ENCODE measurements around the gene NOC4L. TPM values are rescaled to one million over a fixed set of nuclear protein-coding genes. Genes with fewer than 3 reads are reported as not detected.

Gene NOC4L
- total RNA-seq, 2 experiments from 2014 or later = 29.3 to 29.4 TPM

GRCh38 chr12:132175496-132176384, 31.5 kb downstream of the NOC4L start:
- no peak for DNase-seq
- ATAC-seq (ENCODE audit: low read depth) = no peak
- Mint-ChIP-seq H3K9me3 (no peaks in the 10 kb centered on the region), H3K4me1 (peaks cover 29% of the 10 kb centered on the region), H3K4me3 (no peak overlapping the region), H3K27me3 (peaks cover 6% of the 10 kb centered on the region), H3K27ac (no peak overlapping the region), H3K36me3 (no peaks in the 10 kb centered on the region)
- POLR2A ChIA-PET = interaction anchor here (0.8 to 2.7 kb wide), 2 partner anchors 10 to 14 kb away, joined by 3 to 14 read pairs; no protein-coding TSS in a partner anchor

GRCh38 chr12:132176385-132176919, 32.2 kb downstream of the NOC4L start:
- ATAC-seq (ENCODE audit: low read depth) (no peak), DNase-seq (no peak)
- POLR2A ChIA-PET = interaction anchor here (0.6 to 2.7 kb wide), 3 partner anchors 9 to 441 kb away, joined by 3 to 14 read pairs (median 3); no protein-coding TSS in a partner anchor
- peaks cover 6% of the 10 kb centered on the region for H3K27me3 Mint-ChIP-seq
- H3K4me1 Mint-ChIP-seq = peaks cover 29% of the 10 kb centered on the region
- H3K9me3 Mint-ChIP-seq = no peaks in the 10 kb centered on the region
- H3K36me3 Mint-ChIP-seq = peaks cover 2% of the 10 kb centered on the region
- no peak overlapping the region for H3K27ac Mint-ChIP-seq
- no peak overlapping the region for H3K4me3 Mint-ChIP-seq

- Mint-ChIP-seq H3K36me3 (peaks cover 2% of the 10 kb centered on the region), H3K4me3 (no peak overlapping the region)
- POLR2A ChIA-PET = interaction anchor here (0.6 to 3.2 kb wide), 3 partner anchors 9 to 440 kb away, joined by 3 to 24 read pairs (median 14); no protein-coding TSS in a partner anchor
Observed at GRCh38 chr12:132176920-132177551, 32.8 kb downstream of the NOC4L start.

DNA sequence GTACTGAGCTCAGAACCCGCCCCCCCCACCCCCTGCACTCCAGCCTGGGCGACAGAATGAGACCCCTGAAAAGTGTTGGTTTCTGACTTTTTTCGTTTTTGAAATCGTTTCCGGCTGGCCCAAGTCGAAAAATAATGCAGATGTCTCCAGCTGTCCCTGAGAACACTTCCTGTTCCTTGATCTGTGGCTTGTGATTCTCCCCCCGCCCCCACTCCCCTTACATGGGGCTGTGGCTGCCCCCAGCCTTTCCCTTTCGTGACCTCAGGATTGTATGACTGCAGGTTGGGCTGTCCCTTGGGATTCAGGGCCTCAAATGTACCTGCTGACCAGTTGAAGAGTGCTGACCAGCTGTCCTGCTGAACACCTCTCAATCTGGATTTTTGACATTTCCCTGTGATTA, 34.1 kb downstream of the NOC4L start:
- H3K9me3 Mint-ChIP-seq = no peaks in the 10 kb centered on the region
- peaks cover 2% of the 10 kb centered on the region for H3K36me3 Mint-ChIP-seq
- H3K27ac Mint-ChIP-seq = peak overlapping the region; percentile 81
- POLR2A ChIA-PET = interaction anchor here (1.5 to 3.2 kb wide), 3 partner anchors 9 to 33 kb away, joined by 5 to 24 read pairs (median 9); no protein-coding TSS in a partner anchor
- DNase-seq (peak; percentile 53), ATAC-seq (ENCODE audit: low read depth) (peak; percentile 43)
- H3K4me1 Mint-ChIP-seq = peaks cover 24% of the 10 kb centered on the region
- peaks cover 4% of the 10 kb centered on the region for H3K27me3 Mint-ChIP-seq
- H3K4me3 Mint-ChIP-seq = peak overlapping the region; percentile 80

More at GRCh38 chr12:132176920-132177551, 32.8 kb downstream of the NOC4L start:
- Mint-ChIP-seq H3K9me3 (no peaks in the 10 kb centered on the region), H3K27me3 (peaks cover 6% of the 10 kb centered on the region), H3K27ac (no peak overlapping the region), H3K4me1 (peaks cover 29% of the 10 kb centered on the region)
- ATAC-seq (ENCODE audit: low read depth) (no peak), DNase-seq (no peak)

GRCh38 chr12:132178801-132179401, 34.6 kb downstream of the NOC4L start:
- peaks cover 22% of the 10 kb centered on the region for H3K4me1 Mint-ChIP-seq
- H3K4me3 Mint-ChIP-seq = peak overlapping the region; percentile 80
- peaks cover 7% of the 10 kb centered on the region for H3K27me3 Mint-ChIP-seq
- peak; percentile 63 for DNase-seq
- ATAC-seq (ENCODE audit: low read depth) = peak; percentile 63
- no peaks in the 10 kb centered on the region for H3K9me3 Mint-ChIP-seq
- H3K27ac Mint-ChIP-seq = peak overlapping the region; percentile 81
- POLR2A ChIA-PET = interaction anchor here (1.0 to 3.2 kb wide), 4 partner anchors 8 to 34 kb away, joined by 3 to 24 read pairs (median 7); no protein-coding TSS in a partner anchor
- H3K36me3 Mint-ChIP-seq = peaks cover 2% of the 10 kb centered on the region

GRCh38 chr12:132179431-132180362, 35.4 kb downstream of the NOC4L start:
- peaks cover 11% of the 10 kb centered on the region for H3K27me3 Mint-ChIP-seq
- H3K4me1 Mint-ChIP-seq = peaks cover 19% of the 10 kb centered on the region
- DNase-seq (no peak), ATAC-seq (ENCODE audit: low read depth) (no peak)
- POLR2A ChIA-PET = interaction anchor here (0.6 to 3.2 kb wide), 4 partner anchors 8 to 376 kb away, joined by 3 to 24 read pairs (median 6); no protein-coding TSS in a partner anchor
- peak overlapping the region; percentile 81 for H3K27ac Mint-ChIP-seq
- peaks cover 2% of the 10 kb centered on the region for H3K36me3 Mint-ChIP-seq
- peak overlapping the region; percentile 80 for H3K4me3 Mint-ChIP-seq
- no peaks in the 10 kb centered on the region for H3K9me3 Mint-ChIP-seq

GRCh38 chr12:132180648-132181546, 36.6 kb downstream of the NOC4L start:
- DNase-seq = no peak
- Mint-ChIP-seq H3K27ac (no peak overlapping the region), H3K4me3 (no peak overlapping the region), H3K4me1 (peaks cover 26% of the 10 kb centered on the region), H3K36me3 (peaks cover 4% of the 10 kb centered on the region), H3K9me3 (no peaks in the 10 kb centered on the region), H3K27me3 (peaks cover 11% of the 10 kb centered on the region)
- POLR2A ChIA-PET = no interaction called here
- ATAC-seq (ENCODE audit: low read depth) = no peak

DNA sequence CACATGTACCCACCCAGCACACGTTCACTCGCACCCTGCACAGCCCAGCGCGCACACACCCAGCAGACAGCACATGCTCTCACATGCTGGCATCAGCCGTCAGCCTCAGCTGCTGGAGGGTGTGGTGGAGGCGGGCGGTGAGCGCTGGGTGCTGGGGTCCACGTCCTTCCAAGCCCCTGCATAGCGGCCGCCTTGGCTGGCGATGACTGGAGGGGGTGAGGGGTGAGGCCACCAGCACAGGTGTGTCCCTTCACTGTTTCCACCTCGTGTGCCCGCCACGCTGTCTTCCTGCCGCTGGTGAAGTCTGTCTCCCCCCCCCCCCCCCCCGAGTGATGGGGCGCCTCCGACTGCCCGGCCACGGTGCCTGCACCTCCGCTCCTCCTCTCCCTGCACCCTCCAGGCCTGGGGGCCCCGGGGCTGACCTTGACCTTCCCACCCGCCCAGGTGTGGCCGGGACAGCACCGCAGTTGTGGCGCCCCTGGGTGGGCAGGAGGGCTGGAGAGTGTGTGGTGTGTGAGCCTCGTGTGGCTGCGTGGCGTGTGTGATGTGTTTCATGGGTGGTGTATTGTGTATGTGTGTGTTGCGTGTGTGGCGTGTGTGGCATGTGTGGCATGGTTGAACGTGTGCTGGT, 37.4 kb downstream of the NOC4L start:
- no peak overlapping the region for H3K27ac Mint-ChIP-seq
- H3K9me3 Mint-ChIP-seq = no peaks in the 10 kb centered on the region
- POLR2A ChIA-PET = no interaction called here
- H3K27me3 Mint-ChIP-seq = peaks cover 11% of the 10 kb centered on the region
- no peak overlapping the region for H3K4me3 Mint-ChIP-seq
- peaks cover 31% of the 10 kb centered on the region for H3K4me1 Mint-ChIP-seq
- peaks cover 4% of the 10 kb centered on the region for H3K36me3 Mint-ChIP-seq
- ATAC-seq (ENCODE audit: low read depth) (no peak), DNase-seq (no peak)

DNA sequence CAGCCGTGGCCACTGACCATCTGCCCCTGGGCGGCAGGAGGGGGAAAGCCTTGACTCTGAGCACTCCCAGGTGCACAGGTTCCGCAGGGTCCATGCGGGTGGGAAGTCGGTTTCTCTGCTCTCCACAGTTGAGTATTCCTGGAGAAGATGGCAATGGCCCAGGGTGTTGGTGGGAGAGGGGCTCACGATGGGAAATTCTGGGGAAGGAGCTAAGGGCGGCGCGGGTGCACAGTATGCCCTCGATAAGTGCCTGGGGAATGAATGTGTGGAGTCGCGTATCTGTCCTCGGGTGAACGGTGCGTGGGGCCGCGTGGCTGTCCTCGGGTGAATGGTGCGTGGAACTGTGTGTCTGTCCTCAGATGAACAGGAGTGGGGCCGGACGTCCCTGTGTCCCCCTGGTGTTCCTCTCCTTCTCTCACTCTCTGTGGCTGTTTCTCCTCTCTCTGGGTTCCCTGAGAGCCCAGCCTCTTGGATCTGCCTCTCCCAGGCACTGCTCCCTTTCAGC, 38.0 kb downstream of the NOC4L start:
- Mint-ChIP-seq H3K27ac (no peak overlapping the region), H3K36me3 (peaks cover 5% of the 10 kb centered on the region), H3K27me3 (peaks cover 11% of the 10 kb centered on the region), H3K4me1 (peaks cover 34% of the 10 kb centered on the region), H3K4me3 (no peak overlapping the region), H3K9me3 (no peaks in the 10 kb centered on the region)
- no peak for DNase-seq
- POLR2A ChIA-PET = no interaction called here
- ATAC-seq (ENCODE audit: low read depth) = no peak

- peaks cover 36% of the 10 kb centered on the region for H3K4me1 Mint-ChIP-seq
- POLR2A ChIA-PET = no interaction called here
Observed at GRCh38 chr12:132182711-132183365, 38.6 kb downstream of the NOC4L start.

More at GRCh38 chr12:132182711-132183365, 38.6 kb downstream of the NOC4L start:
- no peak for ATAC-seq (ENCODE audit: low read depth)
- Mint-ChIP-seq H3K36me3 (peaks cover 5% of the 10 kb centered on the region), H3K9me3 (no peaks in the 10 kb centered on the region), H3K4me3 (no peak overlapping the region), H3K27ac (no peak overlapping the region), H3K27me3 (peaks cover 11% of the 10 kb centered on the region)
- DNase-seq = no peak

Measured in activated naive CD8-positive, alpha-beta T cell treated with anti-CD3 and anti-CD28 coated beads, Interleukin-2, amount 10 ng/mL, durations not matched to agents 7 days and 5 days (primary cell).